ENCODE results near the gene CTBP1. TPM values are rescaled to one million over a fixed set of nuclear protein-coding genes. Genes with fewer than 3 reads are reported as not detected.

CTBP1 gene
- total RNA-seq, 1 experiment from 2014 or later: 136 TPM

DNA sequence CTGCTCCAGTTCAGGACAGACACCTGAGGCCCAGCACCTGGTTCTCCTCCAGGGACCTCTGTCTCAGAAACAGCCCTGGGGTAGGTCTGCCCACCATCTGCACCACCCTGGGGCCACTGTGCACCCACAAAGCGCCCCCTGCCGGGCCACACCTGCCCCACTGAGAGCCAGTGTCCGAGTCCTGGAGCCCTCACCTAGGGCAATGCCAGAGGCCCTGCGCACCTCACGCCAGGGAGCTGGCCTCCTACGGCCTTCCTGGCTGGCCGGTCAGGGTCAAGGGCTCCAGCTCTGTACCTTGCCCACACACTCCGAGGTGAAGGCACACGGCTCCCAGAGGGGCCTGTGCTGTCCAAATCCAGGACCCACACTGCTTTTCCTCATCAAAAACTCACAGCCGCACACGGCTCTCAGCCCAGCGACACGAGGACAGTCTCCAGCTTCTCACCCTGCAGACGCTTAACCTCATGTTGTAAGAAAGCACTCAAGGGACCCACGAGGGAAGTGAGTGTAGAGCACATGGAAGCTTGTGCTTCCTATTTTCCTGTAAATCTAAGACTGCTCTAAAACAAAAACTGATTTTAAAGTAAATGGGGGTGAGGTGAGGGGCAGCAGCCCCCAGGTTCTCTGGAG lies 5.4 kb downstream of the CTBP1 start:
- WGBS (ENCODE audit: extremely low coverage, insufficient read length, low lambda C conversion rate): no CpG with 5 or more reads among the region's 15 CpGs
- Histone ChIP-seq H2AFZ (ENCODE audit: low read length) (no peak overlapping the region), H3K79me2 (ENCODE audit: insufficient read depth, low read length) (peaks cover 50% of the 10 kb centered on the region; the same call in 1 of the 2 replicates), H4K20me1 (ENCODE audit: control insufficient read depth, insufficient read depth, insufficient read length) (peaks cover 5% of the 10 kb centered on the region), H3K23me2 (ENCODE audit: insufficient read length, low read depth, low read length, poor library complexity, severe bottlenecking) (no peaks in the 10 kb centered on the region), H3K56ac (ENCODE audit: insufficient read length, low read depth, low read length) (no peak overlapping the region), H4K91ac (ENCODE audit: insufficient read length, low read depth, low read length) (no peak overlapping the region), H3T11ph (ENCODE audit: low read length) (no peak overlapping the region), H2BK15ac (ENCODE audit: low read depth, low read length) (no peak overlapping the region), H3K79me1 (ENCODE audit: insufficient read depth, low read depth, low read length, poor library complexity, severe bottlenecking) (peaks cover 8% of the 10 kb centered on the region), H3K4ac (ENCODE audit: low read depth, low read length) (no peak overlapping the region), H4K8ac (replicated peaks; ENCODE audit: insufficient read length, low read depth, low read length) (no peak overlapping the region), H3K4me1 (ENCODE audit: insufficient read depth, low read length) (no peaks in the 10 kb centered on the region), H3K14ac (ENCODE audit: insufficient read depth, low read length) (no peak overlapping the region), H3K27ac (ENCODE audit: insufficient read length, low read depth, low read length) (no peak overlapping the region), H3K9ac (ENCODE audit: extremely low read depth, insufficient read length, low read length) (no peak overlapping the region), H2BK12ac (ENCODE audit: insufficient read length, low read depth, low read length) (no peak overlapping the region), H3K4me2 (ENCODE audit: insufficient read depth, insufficient read length, low read length) (no peak overlapping the region), H2BK5ac (ENCODE audit: insufficient read length, low read length) (no peak overlapping the region), H3K27me3 (ENCODE audit: insufficient read depth, low read length) (no peaks in the 10 kb centered on the region), H2BK120ac (ENCODE audit: low read depth, low read length, poor library complexity, severe bottlenecking) (no peak overlapping the region), H2BK20ac (ENCODE audit: low read depth, low read length, poor library complexity, severe bottlenecking) (no peak overlapping the region), H3K23ac (ENCODE audit: insufficient read length, low read depth, low read length) (no peak overlapping the region), H4K5ac (ENCODE audit: insufficient read length, low read depth, low read length) (no peak overlapping the region), H3K9me3 (ENCODE audit: control insufficient read depth, low read depth, low read length) (no peaks in the 10 kb centered on the region), H3K18ac (ENCODE audit: insufficient read length, low read depth, low read length) (no peak overlapping the region), H2AK5ac (ENCODE audit: insufficient read length, low read length) (no peak overlapping the region)
- Mint-ChIP-seq H3K27me3 (ENCODE audit: low read depth) (no peaks in the 10 kb centered on the region), H3K4me3 (no peak overlapping the region), H3K36me3 (ENCODE audit: insufficient read depth in 1 of 3, low read depth in 3 of 3) (peaks cover 9 to 21% (median 20%) of the 10 kb centered on the region in 3 experiments; a peak in 6 of 7 replicates), H3K27ac (peak overlapping the region in 2 of 3 experiments; percentile 14 to 31; a peak in 1 of 7 replicates), H3K9me3 (no peaks in the 10 kb centered on the region), H3K4me1 (peaks cover 7 to 11% of the 10 kb centered on the region in 2 experiments; a peak in 3 of 4 replicates)
- DNase-seq: peak; percentile 27
- TF ChIP-seq, protein P1, sequence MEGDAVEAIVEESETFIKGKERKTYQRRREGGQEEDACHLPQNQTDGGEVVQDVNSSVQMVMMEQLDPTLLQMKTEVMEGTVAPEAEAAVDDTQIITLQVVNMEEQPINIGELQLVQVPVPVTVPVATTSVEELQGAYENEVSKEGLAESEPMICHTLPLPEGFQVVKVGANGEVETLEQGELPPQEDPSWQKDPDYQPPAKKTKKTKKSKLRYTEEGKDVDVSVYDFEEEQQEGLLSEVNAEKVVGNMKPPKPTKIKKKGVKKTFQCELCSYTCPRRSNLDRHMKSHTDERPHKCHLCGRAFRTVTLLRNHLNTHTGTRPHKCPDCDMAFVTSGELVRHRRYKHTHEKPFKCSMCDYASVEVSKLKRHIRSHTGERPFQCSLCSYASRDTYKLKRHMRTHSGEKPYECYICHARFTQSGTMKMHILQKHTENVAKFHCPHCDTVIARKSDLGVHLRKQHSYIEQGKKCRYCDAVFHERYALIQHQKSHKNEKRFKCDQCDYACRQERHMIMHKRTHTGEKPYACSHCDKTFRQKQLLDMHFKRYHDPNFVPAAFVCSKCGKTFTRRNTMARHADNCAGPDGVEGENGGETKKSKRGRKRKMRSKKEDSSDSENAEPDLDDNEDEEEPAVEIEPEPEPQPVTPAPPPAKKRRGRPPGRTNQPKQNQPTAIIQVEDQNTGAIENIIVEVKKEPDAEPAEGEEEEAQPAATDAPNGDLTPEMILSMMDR (conservative IDR thresholded peaks at IDR 0.05): no peak

All from H9 (cell line).